Omental fat pad (tissue), 4 donors: ENCODE results near the gene MUC20. TPM values are rescaled to one million over a fixed set of nuclear protein-coding genes. Genes with fewer than 3 reads are reported as not detected.

Source experiments
- ATAC-seq: fragments of 150-250 bp; one replicate; pipeline ENCODE4 v1.9.1; 2016; ENCODE audit warnings: mild to moderate bottlenecking, moderate library complexity; ENCODE audit not compliant: low FRiP score
- DNase-seq: peaks from one replicate; pipeline ENCODE4 v3.0.0-alpha.2; 2019; ENCODE audit warnings: low spot score
- total RNA-seq, 4 donors: library from RNA; depleted of rRNA; stranded (reverse); fragments of >200 nt; gene quantifications; one replicate each; pipeline ENCODE4 v1.1.0, GENCODE V29; 2016
- TF ChIP-seq, protein P1 (sequence below), 3 donors: fragments of 450-650 bp; IDR thresholded peaks; one replicate each; pipeline ENCODE4 v1.5.1; 2016 to 2017; ENCODE audit warnings: antibody characterized with exemption in 3 of 3, mild to moderate bottlenecking in 3 of 3, moderate library complexity in 2 of 3

MUC20 gene
- total RNA-seq, 4 donors from 2014 or later = 1.3 to 8.7 (median 6.2) TPM

DNA sequence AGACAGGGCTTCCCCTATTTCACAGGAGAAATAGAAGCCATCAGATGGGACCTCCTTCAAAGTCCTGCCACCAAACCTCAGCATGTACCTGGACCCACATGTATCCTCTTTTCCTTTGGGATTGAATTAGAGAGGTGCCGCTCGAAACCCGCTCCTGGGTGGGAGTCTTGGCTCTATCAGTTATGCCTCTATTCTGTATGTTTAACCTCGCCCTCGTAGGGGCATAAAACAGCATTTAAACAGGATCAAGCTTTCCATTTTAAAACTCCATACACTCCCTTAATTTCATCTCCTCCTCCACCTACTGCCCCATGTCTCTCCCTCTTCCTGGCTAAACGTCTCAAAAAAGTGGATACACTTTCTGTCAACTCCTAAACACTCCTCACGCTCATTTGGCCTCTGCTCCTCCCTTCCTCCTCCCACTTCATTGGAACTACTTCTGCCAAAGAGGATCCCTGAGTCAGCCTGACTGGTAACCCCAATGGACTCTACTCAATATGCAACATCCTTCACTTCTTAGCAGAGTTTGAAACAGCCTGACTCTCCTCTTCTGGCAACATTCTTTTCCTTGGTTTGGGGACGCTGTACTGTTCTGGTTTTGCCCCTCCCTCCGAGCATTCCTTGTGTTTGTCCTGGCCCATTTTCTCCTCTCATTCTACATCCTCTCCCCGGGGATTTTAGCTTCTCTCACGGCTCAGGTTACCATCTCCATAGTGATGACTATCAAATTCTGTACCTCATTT lies 23.0 kb upstream of the MUC20 start:
- peak; percentile 92 for ATAC-seq
- no peak for DNase-seq
- TF ChIP-seq, protein P1, sequence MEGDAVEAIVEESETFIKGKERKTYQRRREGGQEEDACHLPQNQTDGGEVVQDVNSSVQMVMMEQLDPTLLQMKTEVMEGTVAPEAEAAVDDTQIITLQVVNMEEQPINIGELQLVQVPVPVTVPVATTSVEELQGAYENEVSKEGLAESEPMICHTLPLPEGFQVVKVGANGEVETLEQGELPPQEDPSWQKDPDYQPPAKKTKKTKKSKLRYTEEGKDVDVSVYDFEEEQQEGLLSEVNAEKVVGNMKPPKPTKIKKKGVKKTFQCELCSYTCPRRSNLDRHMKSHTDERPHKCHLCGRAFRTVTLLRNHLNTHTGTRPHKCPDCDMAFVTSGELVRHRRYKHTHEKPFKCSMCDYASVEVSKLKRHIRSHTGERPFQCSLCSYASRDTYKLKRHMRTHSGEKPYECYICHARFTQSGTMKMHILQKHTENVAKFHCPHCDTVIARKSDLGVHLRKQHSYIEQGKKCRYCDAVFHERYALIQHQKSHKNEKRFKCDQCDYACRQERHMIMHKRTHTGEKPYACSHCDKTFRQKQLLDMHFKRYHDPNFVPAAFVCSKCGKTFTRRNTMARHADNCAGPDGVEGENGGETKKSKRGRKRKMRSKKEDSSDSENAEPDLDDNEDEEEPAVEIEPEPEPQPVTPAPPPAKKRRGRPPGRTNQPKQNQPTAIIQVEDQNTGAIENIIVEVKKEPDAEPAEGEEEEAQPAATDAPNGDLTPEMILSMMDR (IDR thresholded peaks at IDR 0.05) = no peak

DNA sequence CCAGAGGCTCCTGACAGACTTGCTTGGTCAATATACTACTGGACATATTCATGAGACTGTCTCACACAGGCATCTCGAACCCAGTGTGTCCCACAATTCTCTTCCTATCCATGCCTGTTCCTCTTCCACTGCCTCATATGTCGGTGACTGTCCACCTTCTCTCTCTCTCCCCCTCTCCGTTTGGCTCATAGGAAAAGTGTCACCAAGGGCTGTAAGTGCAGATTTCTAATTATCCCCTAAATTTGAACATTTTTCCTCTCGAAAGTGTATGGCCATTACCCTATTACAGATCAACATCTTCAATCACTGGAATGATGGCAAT lies 22.5 kb upstream of the MUC20 start:
- DNase-seq = no peak
- ATAC-seq = no peak
- TF ChIP-seq, protein P1 (IDR thresholded peaks at IDR 0.05) = no peak

DNA sequence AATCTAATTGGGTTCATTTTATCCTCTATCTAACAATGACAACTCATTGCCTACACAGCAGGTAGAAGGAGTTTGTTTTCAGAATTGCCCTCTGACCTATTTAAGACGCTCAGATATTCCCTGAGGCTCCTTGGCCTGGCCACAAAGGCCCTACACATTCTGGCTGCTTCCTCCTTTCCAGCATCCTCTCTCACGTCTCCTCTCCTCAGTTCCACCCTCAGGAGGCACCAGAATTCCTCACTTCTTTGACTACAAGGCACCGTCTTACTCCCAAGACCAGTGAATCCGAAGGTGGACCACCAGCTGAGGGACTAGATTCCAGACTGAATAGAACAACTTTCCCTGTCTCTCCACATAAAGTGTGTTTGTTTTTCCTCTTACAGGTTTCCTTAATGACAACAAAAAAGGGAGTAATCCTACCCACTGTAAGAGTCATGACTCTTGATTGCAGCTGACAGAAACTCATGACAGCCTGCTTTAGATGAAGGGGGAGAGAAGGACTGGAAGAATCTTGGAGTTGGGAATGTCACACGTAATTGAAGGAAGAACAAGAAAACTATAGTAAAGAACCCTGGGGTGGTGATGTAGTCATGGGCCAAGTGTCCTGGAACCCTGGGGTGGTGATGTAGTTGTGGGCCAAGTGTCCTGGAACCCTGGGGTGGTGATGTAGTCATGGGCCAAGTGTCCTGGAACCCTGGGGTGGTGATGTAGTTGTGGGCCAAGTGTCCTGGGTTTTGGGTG lies 22.0 kb upstream of the MUC20 start:
- TF ChIP-seq, protein P1 (IDR thresholded peaks at IDR 0.05) = no peak
- DNase-seq = no peak
- no peak for ATAC-seq

DNA sequence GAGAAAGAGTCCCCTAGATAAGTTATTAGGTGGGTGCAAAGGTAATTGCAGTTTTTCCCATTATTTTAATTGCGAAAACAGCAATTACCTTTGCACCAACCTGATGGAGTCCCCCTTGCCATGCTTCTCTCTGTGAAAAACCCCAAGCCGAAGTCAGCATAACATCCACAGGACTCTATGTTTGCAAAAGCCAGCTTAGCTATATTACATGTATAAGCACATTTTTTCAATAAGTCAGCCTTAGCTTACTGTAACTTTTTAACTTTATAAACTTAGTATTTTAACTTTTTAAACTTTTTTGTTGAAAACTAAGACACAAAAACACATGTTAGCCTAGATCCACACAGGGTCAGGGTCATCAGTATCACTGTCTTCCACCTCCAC lies 21.4 kb upstream of the MUC20 start:
- ATAC-seq = no peak
- TF ChIP-seq, protein P1 (IDR thresholded peaks at IDR 0.05) = no peak

DNA sequence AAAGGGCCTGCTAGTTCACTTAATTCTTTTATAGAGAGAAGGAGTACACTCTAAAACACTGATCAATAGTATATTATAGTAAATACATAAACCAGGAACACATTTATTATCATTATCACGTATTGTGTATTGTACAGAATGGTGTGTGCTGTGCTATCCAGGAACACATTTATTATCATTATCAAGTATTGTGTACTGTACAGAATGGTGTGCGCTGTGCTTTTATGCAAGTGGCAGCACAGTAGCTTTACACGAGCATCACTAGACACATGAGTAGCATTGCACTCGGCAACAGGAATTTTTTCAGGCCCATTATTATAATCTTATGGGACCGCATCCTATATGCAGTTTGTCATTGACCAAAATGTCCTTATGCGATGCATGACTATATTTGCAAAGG lies 20.9 kb upstream of the MUC20 start:
- TF ChIP-seq, protein P1 (IDR thresholded peaks at IDR 0.05) = no peak
- DNase-seq = no peak
- no peak for ATAC-seq

More for the DNA sequence above, 21.4 kb upstream of the MUC20 start:
- no peak for DNase-seq

DNA sequence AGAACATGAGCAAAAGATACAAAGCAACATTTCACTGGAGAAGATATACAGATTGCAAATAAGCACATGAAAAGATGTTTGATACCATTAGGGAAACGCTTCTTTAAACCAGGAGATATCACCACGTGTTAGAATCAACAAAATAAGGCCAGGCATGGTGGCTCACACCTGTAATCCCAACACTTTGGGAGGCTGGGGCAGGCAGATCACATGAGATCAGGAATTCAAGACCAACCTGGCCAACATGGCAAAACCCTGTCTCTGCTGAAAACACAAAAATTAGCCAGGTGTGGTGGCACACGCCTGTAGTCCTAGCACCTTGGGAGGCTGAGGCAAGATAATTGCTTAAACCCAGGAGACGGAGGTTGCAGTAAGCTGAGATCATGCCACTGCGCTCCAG lies 20.5 kb upstream of the MUC20 start:
- TF ChIP-seq, protein P1 (IDR thresholded peaks at IDR 0.05) = no peak
- DNase-seq (no peak), ATAC-seq (no peak)
